ENCODE measurements around the gene CIDEB.

GRCh38 chr14:24348186-24348585, 40.4 kb upstream of the CIDEB start:
- TF ChIP-seq CTCF (IDR thresholded peaks at IDR 0.05; ENCODE audit: insufficient read depth, low read length) (no peak), SPI1 (IDR thresholded peaks at IDR 0.05; ENCODE audit: borderline replicate concordance, low read depth) (no peak), GABPA (IDR thresholded peaks at IDR 0.05; ENCODE audit: low read depth) (no peak)
- TF ChIP-seq, protein P1, sequence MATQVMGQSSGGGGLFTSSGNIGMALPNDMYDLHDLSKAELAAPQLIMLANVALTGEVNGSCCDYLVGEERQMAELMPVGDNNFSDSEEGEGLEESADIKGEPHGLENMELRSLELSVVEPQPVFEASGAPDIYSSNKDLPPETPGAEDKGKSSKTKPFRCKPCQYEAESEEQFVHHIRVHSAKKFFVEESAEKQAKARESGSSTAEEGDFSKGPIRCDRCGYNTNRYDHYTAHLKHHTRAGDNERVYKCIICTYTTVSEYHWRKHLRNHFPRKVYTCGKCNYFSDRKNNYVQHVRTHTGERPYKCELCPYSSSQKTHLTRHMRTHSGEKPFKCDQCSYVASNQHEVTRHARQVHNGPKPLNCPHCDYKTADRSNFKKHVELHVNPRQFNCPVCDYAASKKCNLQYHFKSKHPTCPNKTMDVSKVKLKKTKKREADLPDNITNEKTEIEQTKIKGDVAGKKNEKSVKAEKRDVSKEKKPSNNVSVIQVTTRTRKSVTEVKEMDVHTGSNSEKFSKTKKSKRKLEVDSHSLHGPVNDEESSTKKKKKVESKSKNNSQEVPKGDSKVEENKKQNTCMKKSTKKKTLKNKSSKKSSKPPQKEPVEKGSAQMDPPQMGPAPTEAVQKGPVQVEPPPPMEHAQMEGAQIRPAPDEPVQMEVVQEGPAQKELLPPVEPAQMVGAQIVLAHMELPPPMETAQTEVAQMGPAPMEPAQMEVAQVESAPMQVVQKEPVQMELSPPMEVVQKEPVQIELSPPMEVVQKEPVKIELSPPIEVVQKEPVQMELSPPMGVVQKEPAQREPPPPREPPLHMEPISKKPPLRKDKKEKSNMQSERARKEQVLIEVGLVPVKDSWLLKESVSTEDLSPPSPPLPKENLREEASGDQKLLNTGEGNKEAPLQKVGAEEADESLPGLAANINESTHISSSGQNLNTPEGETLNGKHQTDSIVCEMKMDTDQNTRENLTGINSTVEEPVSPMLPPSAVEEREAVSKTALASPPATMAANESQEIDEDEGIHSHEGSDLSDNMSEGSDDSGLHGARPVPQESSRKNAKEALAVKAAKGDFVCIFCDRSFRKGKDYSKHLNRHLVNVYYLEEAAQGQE (IDR thresholded peaks at IDR 0.05; ENCODE audit: insufficient replicate concordance, low read depth), result no peak
